GM23338 (cell line): ENCODE measurements around the gene DGAT2. TPM values are rescaled to one million over a fixed set of nuclear protein-coding genes. Genes with fewer than 3 reads are reported as not detected.

Source experiments
- ATAC-seq: fragments of 200-7000 bp; cut with Tn5 transposase; 3 replicates; pipeline ENCODE4 v1.9.1; 2020
- DNase-seq: peaks from one replicate; pipeline ENCODE4 v3.0.0-alpha.2; 2015; ENCODE audit warnings: low spot score
- H2AFZ ChIP-seq: fragments of 200-600 bp; sonication (generic); 2 replicates; pipeline ENCODE4 v1.8.0; 2016; ENCODE audit warnings: antibody characterized with exemption, mild to moderate bottlenecking, moderate library complexity
- H3F3A ChIP-seq: fragments of 200-600 bp; sonication (generic); replicated peaks from 2 replicates; pipeline ENCODE4 v1.8.0; 2017; ENCODE audit warnings: antibody characterized with exemption, mixed run types, low read depth
- H3K27ac ChIP-seq: fragments of 200-600 bp; sonication (generic); 2 replicates; pipeline ENCODE4 v1.6.1; 2016; ENCODE audit warnings: low read depth
- H3K27me3 ChIP-seq: fragments of 200-600 bp; sonication (generic); 2 replicates; pipeline ENCODE4 v1.8.0; 2016; ENCODE audit warnings: mild to moderate bottlenecking, mixed run types, moderate library complexity; ENCODE audit not compliant: insufficient read depth
- H3K36me3 ChIP-seq: fragments of 200-600 bp; sonication (generic); 2 replicates; pipeline ENCODE4 v1.8.0; 2016; ENCODE audit warnings: mild to moderate bottlenecking; ENCODE audit not compliant: insufficient read depth
- H3K4me1 ChIP-seq: fragments of 200-600 bp; sonication (generic); 2 replicates; pipeline ENCODE4 v1.8.0; 2016; ENCODE audit warnings: mild to moderate bottlenecking, moderate library complexity; ENCODE audit not compliant: insufficient read depth
- H3K4me2 ChIP-seq: fragments of 200-600 bp; sonication (generic); 2 replicates; pipeline ENCODE4 v1.7.1; 2017; ENCODE audit warnings: mixed run types
- H3K4me3 ChIP-seq: fragments of 200-600 bp; sonication (generic); 2 replicates; pipeline ENCODE4 v1.6.1; 2016; ENCODE audit warnings: mixed run types
- H3K79me2 ChIP-seq: fragments of 200-600 bp; sonication (generic); replicated peaks from 2 replicates; pipeline ENCODE4 v1.8.0; 2017; ENCODE audit warnings: mild to moderate bottlenecking; ENCODE audit not compliant: insufficient read depth
- H3K9me2 ChIP-seq: fragments of 200-600 bp; sonication (generic); 2 replicates; pipeline ENCODE4 v1.8.0; 2017; ENCODE audit not compliant: insufficient read depth
- H4K20me1 ChIP-seq: fragments of 200-600 bp; sonication (generic); replicated peaks from 2 replicates; pipeline ENCODE4 v1.8.0; 2017; ENCODE audit warnings: mild to moderate bottlenecking; ENCODE audit not compliant: insufficient read depth
- H3K27ac Mint-ChIP-seq: 2 replicates; pipeline ENCODE4 v1.8.0; 2020; ENCODE audit warnings: inconsistent platforms, mild to moderate bottlenecking, moderate library complexity, mixed read lengths
- H3K27me3 Mint-ChIP-seq: 3 replicates; pipeline ENCODE4 v1.8.0; 2022; ENCODE audit warnings: low read depth, mild to moderate bottlenecking, moderate library complexity, mixed read lengths, inconsistent platforms; ENCODE audit not compliant: insufficient read depth, poor library complexity
- H3K36me3 Mint-ChIP-seq: 3 replicates; pipeline ENCODE4 v1.8.0; 2021; ENCODE audit warnings: low read depth, mild to moderate bottlenecking, inconsistent platforms, moderate library complexity, mixed read lengths
- H3K4me1 Mint-ChIP-seq: 3 replicates; pipeline ENCODE4 v1.8.0; 2020; ENCODE audit warnings: mild to moderate bottlenecking, inconsistent platforms, mixed read lengths
- H3K4me3 Mint-ChIP-seq: 3 replicates; pipeline ENCODE4 v1.8.0; 2021; ENCODE audit warnings: moderate library complexity, mild to moderate bottlenecking, inconsistent platforms, mixed read lengths
- H3K9me3 Mint-ChIP-seq: 3 replicates; pipeline ENCODE4 v1.8.0; 2020; ENCODE audit warnings: moderate library complexity, mild to moderate bottlenecking, inconsistent platforms, mixed read lengths
- CREB1 ChIP-seq: fragments of 250-450 bp; sonication (Bioruptor Pico); IDR thresholded peaks from 2 replicates; pipeline ENCODE4 v1.5.0; 2020; ENCODE audit warnings: low read depth, mild to moderate bottlenecking, moderate library complexity
- EZH2 ChIP-seq: fragments of 200-600 bp; sonication (generic); IDR thresholded peaks from one replicate; pipeline ENCODE4 v1.8.0; 2017; ENCODE audit warnings: antibody characterized with exemption, mild to moderate bottlenecking, low read depth; ENCODE audit not compliant: unreplicated experiment
- EZH2phosphoT487 ChIP-seq: fragments of 200-600 bp; sonication (generic); IDR thresholded peaks from one replicate; pipeline ENCODE4 v1.8.1; 2018; ENCODE audit warnings: antibody characterized with exemption; ENCODE audit not compliant: unreplicated experiment
- JUNB ChIP-seq: IDR thresholded peaks from one replicate; pipeline ENCODE4 v1.6.1; 2016; ENCODE audit warnings: antibody characterized with exemption; ENCODE audit not compliant: unreplicated experiment
- NANOG ChIP-seq: IDR thresholded peaks from 2 replicates; pipeline ENCODE4 v1.6.1; 2016; ENCODE audit warnings: antibody characterized with exemption, borderline replicate concordance
- POLR2AphosphoS5 ChIP-seq: IDR thresholded peaks from 2 replicates; pipeline ENCODE4 v1.6.1; 2016; ENCODE audit warnings: antibody characterized with exemption, low read depth
- STAT1 ChIP-seq: IDR thresholded peaks from one replicate; pipeline ENCODE4 v1.6.1; 2016; ENCODE audit warnings: antibody characterized with exemption; ENCODE audit not compliant: unreplicated experiment
- ZNF331 ChIP-seq: fragments of 250-450 bp; sonication (Bioruptor Pico); IDR thresholded peaks from 2 replicates; pipeline ENCODE4 v1.5.0; 2020; ENCODE audit warnings: low read depth, mild to moderate bottlenecking, moderate library complexity
- polyA plus RNA-seq: library from polyadenylated mRNA; unstranded; fragments of >200 nt; fragmentation: Nextera tagmentation; extraction: Ambion mirVana; gene quantifications from 2 replicates; pipeline ENCODE4 v1.2.1, GENCODE V29; 2016
- total RNA-seq: library from RNA; depleted of rRNA; stranded (reverse); fragments of >200 nt; shearing (Covaris generic); gene quantifications from 2 replicates; pipeline ENCODE4 v1.2.3, GENCODE V29; 2014
- TF ChIP-seq, protein P1 (sequence below): IDR thresholded peaks from one replicate; pipeline ENCODE4 v1.6.1; 2018; ENCODE audit warnings: antibody characterized with exemption; ENCODE audit not compliant: unreplicated experiment
- TF ChIP-seq, protein P2 (sequence below): IDR thresholded peaks from 2 replicates; pipeline ENCODE4 v1.6.1; 2016; ENCODE audit warnings: antibody characterized with exemption
- TF ChIP-seq, protein P3 (sequence below), 2 experiments: fragments of 200-600 bp in 1 of 2; sonication (generic) in 1 of 2; conservative IDR thresholded peaks; 2 replicates each; pipeline versions ENCODE4 v1.5.1 to v1.6.1; 2016 to 2017; ENCODE audit warnings: antibody characterized with exemption in 2 of 2, low read depth in 2 of 2, mild to moderate bottlenecking in 2 of 2, moderate library complexity in 1 of 2

The DGAT2 gene
- total and polyA plus RNA-seq, 2 experiments from 2014 or later: 1.9 to 2.6 TPM

DNA sequence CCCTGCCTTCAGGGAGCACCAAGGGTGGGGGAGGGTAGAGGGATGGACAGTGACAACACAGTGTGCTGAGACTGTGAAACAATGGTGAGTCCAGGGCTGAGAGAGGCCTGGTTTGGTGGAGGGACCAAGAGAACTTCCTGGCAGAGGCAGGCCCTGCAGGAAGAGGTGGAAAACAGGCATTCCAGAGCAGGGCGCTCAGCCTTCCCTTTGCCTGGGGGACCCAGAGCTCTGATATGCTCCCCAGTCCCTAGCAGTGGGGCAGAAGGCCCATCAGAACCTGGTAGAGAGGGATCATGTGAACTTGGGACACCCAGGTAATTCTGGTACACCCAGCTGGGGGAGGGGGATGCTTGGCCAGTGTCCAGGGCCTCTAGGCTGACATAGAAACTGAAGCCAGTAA lies 29.2 kb downstream of the DGAT2 start:
- peaks cover 5% of the 10 kb centered on the region for H3K27me3 Mint-ChIP-seq
- H3K4me1 Mint-ChIP-seq: peaks cover 5% of the 10 kb centered on the region; the same call in 1 of the 3 replicates
- no peaks in the 10 kb centered on the region for H4K20me1 ChIP-seq
- H3K27ac Mint-ChIP-seq: no peak overlapping the region; the same call in 1 of the 2 replicates
- no peak overlapping the region for H3K4me2 ChIP-seq
- H3K9me3 Mint-ChIP-seq: no peaks in the 10 kb centered on the region
- no peak for ATAC-seq
- H2AFZ ChIP-seq: no peak overlapping the region
- no peak overlapping the region for H3K4me3 Mint-ChIP-seq
- H3K9me2 ChIP-seq: no peaks in the 10 kb centered on the region
- H3K79me2 ChIP-seq: no peaks in the 10 kb centered on the region
- TF ChIP-seq NANOG (no peak), ZNF331 (no peak), EZH2 (no peak), JUNB (no peak), POLR2AphosphoS5 (no peak), EZH2phosphoT487 (no peak), STAT1 (no peak), CREB1 (no peak)
- TF ChIP-seq, protein P1, sequence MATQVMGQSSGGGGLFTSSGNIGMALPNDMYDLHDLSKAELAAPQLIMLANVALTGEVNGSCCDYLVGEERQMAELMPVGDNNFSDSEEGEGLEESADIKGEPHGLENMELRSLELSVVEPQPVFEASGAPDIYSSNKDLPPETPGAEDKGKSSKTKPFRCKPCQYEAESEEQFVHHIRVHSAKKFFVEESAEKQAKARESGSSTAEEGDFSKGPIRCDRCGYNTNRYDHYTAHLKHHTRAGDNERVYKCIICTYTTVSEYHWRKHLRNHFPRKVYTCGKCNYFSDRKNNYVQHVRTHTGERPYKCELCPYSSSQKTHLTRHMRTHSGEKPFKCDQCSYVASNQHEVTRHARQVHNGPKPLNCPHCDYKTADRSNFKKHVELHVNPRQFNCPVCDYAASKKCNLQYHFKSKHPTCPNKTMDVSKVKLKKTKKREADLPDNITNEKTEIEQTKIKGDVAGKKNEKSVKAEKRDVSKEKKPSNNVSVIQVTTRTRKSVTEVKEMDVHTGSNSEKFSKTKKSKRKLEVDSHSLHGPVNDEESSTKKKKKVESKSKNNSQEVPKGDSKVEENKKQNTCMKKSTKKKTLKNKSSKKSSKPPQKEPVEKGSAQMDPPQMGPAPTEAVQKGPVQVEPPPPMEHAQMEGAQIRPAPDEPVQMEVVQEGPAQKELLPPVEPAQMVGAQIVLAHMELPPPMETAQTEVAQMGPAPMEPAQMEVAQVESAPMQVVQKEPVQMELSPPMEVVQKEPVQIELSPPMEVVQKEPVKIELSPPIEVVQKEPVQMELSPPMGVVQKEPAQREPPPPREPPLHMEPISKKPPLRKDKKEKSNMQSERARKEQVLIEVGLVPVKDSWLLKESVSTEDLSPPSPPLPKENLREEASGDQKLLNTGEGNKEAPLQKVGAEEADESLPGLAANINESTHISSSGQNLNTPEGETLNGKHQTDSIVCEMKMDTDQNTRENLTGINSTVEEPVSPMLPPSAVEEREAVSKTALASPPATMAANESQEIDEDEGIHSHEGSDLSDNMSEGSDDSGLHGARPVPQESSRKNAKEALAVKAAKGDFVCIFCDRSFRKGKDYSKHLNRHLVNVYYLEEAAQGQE: no peak
- TF ChIP-seq, protein P2, sequence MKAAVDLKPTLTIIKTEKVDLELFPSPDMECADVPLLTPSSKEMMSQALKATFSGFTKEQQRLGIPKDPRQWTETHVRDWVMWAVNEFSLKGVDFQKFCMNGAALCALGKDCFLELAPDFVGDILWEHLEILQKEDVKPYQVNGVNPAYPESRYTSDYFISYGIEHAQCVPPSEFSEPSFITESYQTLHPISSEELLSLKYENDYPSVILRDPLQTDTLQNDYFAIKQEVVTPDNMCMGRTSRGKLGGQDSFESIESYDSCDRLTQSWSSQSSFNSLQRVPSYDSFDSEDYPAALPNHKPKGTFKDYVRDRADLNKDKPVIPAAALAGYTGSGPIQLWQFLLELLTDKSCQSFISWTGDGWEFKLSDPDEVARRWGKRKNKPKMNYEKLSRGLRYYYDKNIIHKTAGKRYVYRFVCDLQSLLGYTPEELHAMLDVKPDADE: no peak
- TF ChIP-seq, protein P3, sequence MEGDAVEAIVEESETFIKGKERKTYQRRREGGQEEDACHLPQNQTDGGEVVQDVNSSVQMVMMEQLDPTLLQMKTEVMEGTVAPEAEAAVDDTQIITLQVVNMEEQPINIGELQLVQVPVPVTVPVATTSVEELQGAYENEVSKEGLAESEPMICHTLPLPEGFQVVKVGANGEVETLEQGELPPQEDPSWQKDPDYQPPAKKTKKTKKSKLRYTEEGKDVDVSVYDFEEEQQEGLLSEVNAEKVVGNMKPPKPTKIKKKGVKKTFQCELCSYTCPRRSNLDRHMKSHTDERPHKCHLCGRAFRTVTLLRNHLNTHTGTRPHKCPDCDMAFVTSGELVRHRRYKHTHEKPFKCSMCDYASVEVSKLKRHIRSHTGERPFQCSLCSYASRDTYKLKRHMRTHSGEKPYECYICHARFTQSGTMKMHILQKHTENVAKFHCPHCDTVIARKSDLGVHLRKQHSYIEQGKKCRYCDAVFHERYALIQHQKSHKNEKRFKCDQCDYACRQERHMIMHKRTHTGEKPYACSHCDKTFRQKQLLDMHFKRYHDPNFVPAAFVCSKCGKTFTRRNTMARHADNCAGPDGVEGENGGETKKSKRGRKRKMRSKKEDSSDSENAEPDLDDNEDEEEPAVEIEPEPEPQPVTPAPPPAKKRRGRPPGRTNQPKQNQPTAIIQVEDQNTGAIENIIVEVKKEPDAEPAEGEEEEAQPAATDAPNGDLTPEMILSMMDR (conservative IDR thresholded peaks at IDR 0.05; ENCODE audit: low read depth in 2 of 2): no peak
- H3K27me3 ChIP-seq: no peaks in the 10 kb centered on the region
- no peaks in the 10 kb centered on the region for H3K36me3 Mint-ChIP-seq
- no peaks in the 10 kb centered on the region for H3K4me1 ChIP-seq
- no peak overlapping the region for H3K4me3 ChIP-seq
- DNase-seq: no peak
- H3F3A ChIP-seq: no peaks in the 10 kb centered on the region
- H3K27ac ChIP-seq: no peak overlapping the region
- H3K36me3 ChIP-seq: no peaks in the 10 kb centered on the region
